IMR-90 (cell line): Measurements from ENCODE around the gene RASA1. TPM values are rescaled to one million over a fixed set of nuclear protein-coding genes. Genes with fewer than 3 reads are reported as not detected.

ENCODE experiments used
- ATAC-seq: fragments of 200-7000 bp; cut with Tn5 transposase; 2 replicates; pipeline ENCODE4 v1.9.1; 2020; ENCODE audit warnings: low read depth, mild to moderate bottlenecking, moderate library complexity
- BruUV-seq: library from RNA; stranded (reverse); fragments of 400-500 nt; replicated peaks from 2 replicates; lab custom pipeline; 2021; lab: Mats Ljungman, UMichigan
- CTCF ChIA-PET: fragments of 300-600 bp; formaldehyde crosslinking; extraction: SDS; loops from one replicate; lab custom pipeline; 2021; ENCODE audit warnings: antibody characterized with exemption; lab: Yijun Ruan, JAX
- POLR2A ChIA-PET: fragments of 300-600 bp; sonication (Branson Sonifier 250); formaldehyde crosslinking; loops from one replicate; lab custom pipeline; 2022; ENCODE audit warnings: antibody characterized with exemption; ENCODE audit not compliant: unreplicated experiment; lab: Charles Lee
- DNase-seq: peaks from one replicate; pipeline ENCODE4 v3.0.0; 2013
- H2AFZ ChIP-seq: replicated peaks from 2 replicates; pipeline ENCODE3; 2013; ENCODE audit warnings: low read length, mild to moderate bottlenecking; ENCODE audit not compliant: poor library complexity
- H2AK5ac ChIP-seq: 2 replicates; pipeline ENCODE4 v1.6.1; 2013; ENCODE audit warnings: low read depth, low read length, inconsistent platforms
- H2AK9ac ChIP-seq: replicated peaks from 2 replicates; pipeline ENCODE3; 2013; ENCODE audit warnings: mild to moderate bottlenecking, low read depth, low read length, moderate library complexity; ENCODE audit not compliant: poor library complexity
- H2BK120ac ChIP-seq: 2 replicates; pipeline ENCODE4 v1.6.1; 2013; ENCODE audit warnings: low read depth, low read length, inconsistent platforms
- H2BK15ac ChIP-seq: 3 replicates; pipeline ENCODE4 v1.6.1; 2013; ENCODE audit warnings: low read depth, low read length, inconsistent platforms
- H2BK20ac ChIP-seq: 2 replicates; pipeline ENCODE4 v1.6.1; 2013; ENCODE audit warnings: low read depth, mild to moderate bottlenecking, inconsistent platforms, low read length, moderate library complexity
- H2BK5ac ChIP-seq: 2 replicates; pipeline ENCODE4 v1.6.1; 2013; ENCODE audit warnings: mild to moderate bottlenecking, low read depth, low read length, inconsistent platforms; ENCODE audit not compliant: poor library complexity, severe bottlenecking
- H3K14ac ChIP-seq: replicated peaks from 2 replicates; pipeline ENCODE4 v1.6.1; 2013; ENCODE audit warnings: low read depth, low read length, inconsistent platforms
- H3K18ac ChIP-seq: 2 replicates; pipeline ENCODE4 v1.6.1; 2013; ENCODE audit warnings: low read depth, low read length, control low read depth
- H3K23ac ChIP-seq: 2 replicates; pipeline ENCODE4 v1.6.1; 2013; ENCODE audit warnings: low read depth, low read length, inconsistent platforms
- H3K27ac ChIP-seq: 2 replicates; pipeline ENCODE4 v1.5.1; 2013; ENCODE audit warnings: mild to moderate bottlenecking, control low read depth, low read length; ENCODE audit not compliant: insufficient read depth
- H3K27me3 ChIP-seq: 2 replicates; pipeline ENCODE4 v1.6.1; 2013; ENCODE audit warnings: low read length; ENCODE audit not compliant: control insufficient read depth, insufficient read depth
- H3K36me3 ChIP-seq: 2 replicates; pipeline ENCODE4 v1.6.1; 2013; ENCODE audit warnings: low read length, mixed read lengths; ENCODE audit not compliant: control insufficient read depth, insufficient read depth
- H3K4ac ChIP-seq: 2 replicates; pipeline ENCODE4 v1.6.1; 2013; ENCODE audit warnings: low read depth, low read length, inconsistent platforms
- H3K4me1 ChIP-seq: 2 replicates; pipeline ENCODE4 v1.6.1; 2013; ENCODE audit warnings: low read length, mixed read lengths; ENCODE audit not compliant: control insufficient read depth, insufficient read depth
- H3K4me2 ChIP-seq: 2 replicates; pipeline ENCODE4 v1.6.1; 2013; ENCODE audit warnings: low read depth, mild to moderate bottlenecking, control low read depth, low read length, moderate library complexity
- H3K4me3 ChIP-seq: 2 replicates; pipeline ENCODE4 v1.5.1; 2013; ENCODE audit warnings: low read depth, mild to moderate bottlenecking, control low read depth, low read length, moderate library complexity; ENCODE audit not compliant: insufficient read depth
- H3K56ac ChIP-seq: 2 replicates; pipeline ENCODE4 v1.6.1; 2013; ENCODE audit warnings: low read length, inconsistent platforms; ENCODE audit not compliant: insufficient read depth; ENCODE audit errors: extremely low read depth
- H3K79me1 ChIP-seq, 2 experiments: 2 replicates each; pipeline ENCODE4 v1.6.1; 2013; ENCODE audit warnings: low read length in 2 of 2, inconsistent platforms in 1 of 2, low read depth in 1 of 2
- H3K9ac ChIP-seq: 2 replicates; pipeline ENCODE4 v1.6.1; 2013; ENCODE audit warnings: low read depth, low read length, control low read depth
- H3K9me1 ChIP-seq: 2 replicates; pipeline ENCODE4 v1.6.1; 2013; ENCODE audit warnings: low read length, inconsistent platforms; ENCODE audit not compliant: insufficient read depth
- H3K9me3 ChIP-seq: 2 replicates; pipeline ENCODE4 v1.6.1; 2013; ENCODE audit warnings: low read length; ENCODE audit not compliant: control insufficient read depth, insufficient read depth
- H4K20me1 ChIP-seq: 2 replicates; pipeline ENCODE4 v1.6.1; 2013; ENCODE audit warnings: low read length, inconsistent platforms; ENCODE audit not compliant: insufficient read depth
- H4K5ac ChIP-seq: 2 replicates; pipeline ENCODE4 v1.6.1; 2013; ENCODE audit warnings: mild to moderate bottlenecking, low read depth, low read length, control low read depth
- H4K8ac ChIP-seq, 2 experiments: 2 replicates each; pipeline ENCODE4 v1.6.1; 2013; ENCODE audit warnings: low read depth in 2 of 2, low read length in 2 of 2, control low read depth in 1 of 2, inconsistent platforms in 1 of 2
- H4K91ac ChIP-seq: 2 replicates; pipeline ENCODE4 v1.6.1; 2013; ENCODE audit warnings: low read depth, low read length, inconsistent platforms; ENCODE audit not compliant: insufficient read depth
- FOS ChIP-seq: fragments of 150-350 bp; IDR thresholded peaks from 2 replicates; pipeline ENCODE4 v1.6.1; 2016; ENCODE audit warnings: low read depth, low read length
- POLR2A ChIP-seq: IDR thresholded peaks from 2 replicates; pipeline ENCODE4 v1.6.1; 2012; ENCODE audit warnings: mild to moderate bottlenecking, low read depth, low read length
- WGBS, 2 experiments: methylation state at CpG; one replicate each; pipeline versions ENCODE4 v1.1.5 to v1.1.7; 2013; ENCODE audit warnings: missing lambda C conversion rate in 2 of 2; ENCODE audit not compliant: insufficient read length in 1 of 2; ENCODE audit errors: extremely low coverage in 2 of 2; 5-methylcytosine and 5-hydroxymethylcytosine counted together
- dilution Hi-C: fragments of 300-500 bp; cut with HindIII; formaldehyde crosslinking; loops from one replicate; pipeline ENCODE4 v1.14.3; 2018; ENCODE audit warnings: low sequenced_read_pairs; ENCODE audit not compliant: unreplicated experiment
- in situ Hi-C: fragments of 300-500 bp; cut with MboI; formaldehyde crosslinking; loops from 3 replicates; pipeline ENCODE4 v1.14.3; 2019; ENCODE audit warnings: low sequenced_read_pairs, inconsistent platforms, mixed read lengths
- intact Hi-C: fragments of 100-400 bp; cut with micrococcal nuclease; formaldehyde crosslinking; loops from 2 replicates; pipeline ENCODE4 v1.10.0; 2022
- polyA plus RNA-seq, 3 experiments: library from polyadenylated mRNA; depleted of rRNA; stranded (reverse); fragments of >200 nt; gene quantifications; 2 replicates each; pipeline ENCODE4 v1.2.3, GENCODE V29; 2012; ENCODE audit warnings: low replicate concordance in 1 of 3
- total RNA-seq: library from RNA; depleted of rRNA; stranded (reverse); fragments of >200 nt; gene quantifications from 2 replicates; pipeline ENCODE4 v1.2.3, GENCODE V29; 2012

The RASA1 gene
- total and polyA plus RNA-seq, 2 of the 4 experiments (the other 2 are of a cell fraction), result 37.6 to 45.7 TPM

DNA sequence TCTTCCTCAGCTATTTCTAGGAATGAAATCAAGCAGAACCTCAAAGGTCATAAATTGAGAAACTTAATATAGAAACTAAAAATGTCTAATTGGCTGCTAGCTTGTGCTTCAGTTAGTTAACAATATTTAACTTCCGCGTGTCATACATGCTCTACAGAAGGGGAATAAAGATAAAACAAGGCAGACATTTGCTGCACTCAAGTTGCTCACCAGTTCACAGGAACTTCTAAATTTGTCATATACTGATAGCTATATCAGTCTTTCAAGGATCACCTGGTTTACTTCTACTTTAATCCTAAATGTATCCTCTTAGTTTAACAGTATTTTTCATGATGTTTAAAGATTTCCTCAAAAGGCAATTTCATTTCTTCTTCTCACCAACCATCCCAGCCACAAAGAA lies 136.7 kb downstream of the RASA1 start:
- no peak overlapping the region for H3K56ac ChIP-seq
- DNase-seq (no peak), ATAC-seq (no peak)
- dilution Hi-C loops, result no loop called here
- H3K27me3 ChIP-seq, result no peaks in the 10 kb centered on the region
- H4K5ac ChIP-seq, result no peak overlapping the region
- no peak overlapping the region for H2AK5ac ChIP-seq
- no peak overlapping the region for H3K18ac ChIP-seq
- POLR2A ChIA-PET, result no interaction called here
- no peak overlapping the region for H2AK9ac ChIP-seq
- H3K14ac ChIP-seq, result no peak overlapping the region
- H3K36me3 ChIP-seq, result peaks cover 13% of the 10 kb centered on the region
- intact Hi-C loops, result loop anchor here (5.0 kb wide), 1 partner anchor 522 kb away; no protein-coding TSS in a partner anchor
- H2BK15ac ChIP-seq, result no peak overlapping the region
- no peak overlapping the region for H3K4ac ChIP-seq
- H2AFZ ChIP-seq, result no peak overlapping the region
- H3K9me3 ChIP-seq, result peaks cover 2% of the 10 kb centered on the region; the same call in 1 of the 2 replicates
- no peak overlapping the region for H2BK20ac ChIP-seq
- H3K9ac ChIP-seq, result no peak overlapping the region
- no peak overlapping the region for H2BK5ac ChIP-seq
- H2BK120ac ChIP-seq, result no peak overlapping the region
- H3K4me3 ChIP-seq, result no peak overlapping the region
- no peaks in the 10 kb centered on the region for H3K4me1 ChIP-seq
- no peak overlapping the region for H4K91ac ChIP-seq
- no peak overlapping the region for H3K4me2 ChIP-seq
- WGBS, 2 experiments, result 100% methylated on average over 2 of the region's 2 CpGs; no CpG with 5 or more reads in 1 of the 2 experiments
- no peak overlapping the region for H3K23ac ChIP-seq
- H4K8ac ChIP-seq, result no peak overlapping the region
- in situ Hi-C loops, result loop anchor here (5.0 to 25.0 kb wide), 2 partner anchors 332 to 492 kb away; no protein-coding TSS in a partner anchor
- H3K9me1 ChIP-seq, result no peaks in the 10 kb centered on the region
- CTCF ChIA-PET, result no interaction called here
- no TSS peak for BruUV-seq
- H3K27ac ChIP-seq, result no peak overlapping the region
- peaks cover 9 to 25% of the 10 kb centered on the region in 2 experiments for H3K79me1 ChIP-seq
- no peak for TF ChIP-seq FOS
- peak; percentile 28; the same call in 1 of the 2 replicates for TF ChIP-seq POLR2A
- no peaks in the 10 kb centered on the region; the same call in 1 of the 2 replicates for H4K20me1 ChIP-seq
